Esophagus squamous epithelium (tissue), 4 donors: ENCODE results near the gene RFPL2.

Experiments
- CTCF ChIP-seq, 6 experiments: fragments of 450-650 bp in 4 of 6; fragments of 200-600 bp in 2 of 6; sonication (generic) in 2 of 6; IDR thresholded peaks; one replicate each; pipeline ENCODE4 v1.5.1; 2016 to 2019; ENCODE audit warnings: antibody characterized with exemption in 6 of 6, mild to moderate bottlenecking in 4 of 6, moderate library complexity in 4 of 6
- POLR2A ChIP-seq, 4 donors: fragments of 450-650 bp; IDR thresholded peaks; one replicate each; pipeline ENCODE4 v1.6.1; 2017; ENCODE audit warnings: antibody characterized with exemption in 4 of 4, mild to moderate bottlenecking in 4 of 4, moderate library complexity in 3 of 4

GRCh38 chr22:32226326-32227104 lies 21.6 kb upstream of the RFPL2 start:
- no peak for TF ChIP-seq CTCF (IDR thresholded peaks at IDR 0.05)
- no peak for TF ChIP-seq POLR2A (IDR thresholded peaks at IDR 0.05)
